H1 (cell line): ENCODE data around the gene AHCY. TPM values are rescaled to one million over a fixed set of nuclear protein-coding genes. Genes with fewer than 3 reads are reported as not detected.

Experiments
- CTCF ChIA-PET: fragments of 300-600 bp; sonication (Branson Sonifier 250); formaldehyde crosslinking; loops from one replicate; lab custom pipeline; 2021; ENCODE audit not compliant: partially characterized antibody; lab: Charles Lee
- POLR2A ChIA-PET: fragments of 300-600 bp; sonication (Branson Sonifier 250); formaldehyde crosslinking; loops from one replicate; lab custom pipeline; 2021; ENCODE audit warnings: inconsistent platforms; ENCODE audit not compliant: partially characterized antibody; lab: Charles Lee
- DNase-seq, 2 experiments: peaks; one replicate each; pipeline versions ENCODE4 v3.0.0 to v3.0.0-alpha.2; 2010 to 2022; ENCODE audit warnings: low spot score in 2 of 2, low read depth in 1 of 2, mixed read lengths in 1 of 2
- FAIRE-seq: peaks from 2 replicates; lab custom pipeline; 2011; peaks lifted over from hg19 to GRCh38; lab: Jason Lieb, UNC
- H2AFZ ChIP-seq: 2 replicates; pipeline ENCODE4 v1.8.1; 2012; ENCODE audit warnings: low read length, inconsistent platforms
- H2AK5ac ChIP-seq: 2 replicates; pipeline ENCODE4 v1.6.1; 2013; ENCODE audit warnings: low read depth, low read length
- H2BK120ac ChIP-seq: replicated peaks from 2 replicates; pipeline ENCODE3; 2013; ENCODE audit warnings: low read depth, low read length, inconsistent platforms
- H2BK12ac ChIP-seq: 2 replicates; pipeline ENCODE4 v1.6.1; 2013; ENCODE audit warnings: low read depth, low read length
- H2BK15ac ChIP-seq: 2 replicates; pipeline ENCODE4 v1.6.1; 2013; ENCODE audit warnings: low read length
- H2BK20ac ChIP-seq: 2 replicates; pipeline ENCODE4 v1.6.1; 2013; ENCODE audit warnings: low read length
- H2BK5ac ChIP-seq: 2 replicates; pipeline ENCODE4 v1.6.1; 2013; ENCODE audit warnings: low read depth, low read length
- H3K14ac ChIP-seq: 2 replicates; pipeline ENCODE4 v1.6.1; 2013; ENCODE audit warnings: inconsistent platforms; ENCODE audit not compliant: insufficient read length
- H3K18ac ChIP-seq: 2 replicates; pipeline ENCODE4 v1.6.1; 2013; ENCODE audit warnings: low read length; ENCODE audit errors: extremely low read depth
- H3K23ac ChIP-seq: 2 replicates; pipeline ENCODE4 v1.6.1; 2013; ENCODE audit warnings: inconsistent platforms; ENCODE audit not compliant: insufficient read length
- H3K23me2 ChIP-seq: 2 replicates; pipeline ENCODE4 v1.6.1; 2013; ENCODE audit warnings: low read depth, low read length
- H3K27ac ChIP-seq: 2 replicates; pipeline ENCODE4 v1.6.1; 2011; ENCODE audit warnings: low read depth, low read length, inconsistent platforms
- H3K27me3 ChIP-seq, 4 experiments: replicated peaks in 1 of 4; 1 replicate in 1 of 4; 2 replicates in 3 of 4; pipeline versions ENCODE4 v1.6.1 to v1.8.1; 2011 to 2013; ENCODE audit warnings: low read length in 3 of 4, mild to moderate bottlenecking in 3 of 4, inconsistent platforms in 2 of 4, mixed read lengths in 2 of 4, moderate library complexity in 1 of 4; ENCODE audit not compliant: control insufficient read depth in 3 of 4, insufficient read depth in 3 of 4; ENCODE audit errors: extremely low read depth in 1 of 4
- H3K36me3 ChIP-seq, 4 experiments: 2 replicates each; pipeline versions ENCODE4 v1.6.1 to v1.8.1; 2011 to 2013; ENCODE audit warnings: mild to moderate bottlenecking in 4 of 4, low read length in 3 of 4, moderate library complexity in 2 of 4, control low read depth in 1 of 4, inconsistent platforms in 1 of 4; ENCODE audit not compliant: insufficient read depth in 4 of 4, control insufficient read depth in 2 of 4
- H3K4ac ChIP-seq: replicated peaks from 2 replicates; pipeline ENCODE3; 2013; ENCODE audit warnings: low read length, low read depth, mixed read lengths, inconsistent platforms; ENCODE audit not compliant: insufficient read length
- H3K4me1 ChIP-seq, 4 experiments: replicated peaks in 1 of 4; 1 replicate in 1 of 4; 2 replicates in 3 of 4; pipeline versions ENCODE4 v1.6.1 to v1.8.1; 2011 to 2013; ENCODE audit warnings: low read length in 3 of 4, inconsistent platforms in 2 of 4, mixed read lengths in 1 of 4; ENCODE audit not compliant: insufficient read depth in 4 of 4, control insufficient read depth in 3 of 4
- H3K4me2 ChIP-seq, 2 experiments: 2 replicates each; pipeline versions ENCODE4 v1.6.1 to v1.8.1; 2011 to 2013; ENCODE audit warnings: low read depth in 2 of 2, low read length in 2 of 2, control low read depth in 1 of 2, inconsistent platforms in 1 of 2, mild to moderate bottlenecking in 1 of 2; ENCODE audit not compliant: insufficient read depth in 1 of 2
- H3K4me3 ChIP-seq, 4 experiments: fragments of 200-600, 300-600 bp in 1 of 4; sonication (generic), shearing (Covaris generic), sonication (Bioruptor Twin) in 1 of 4; 2 replicates each; pipeline versions ENCODE4 v1.5.1 to v1.8.1; 2011 to 2016; ENCODE audit warnings: low read length in 4 of 4, low read depth in 3 of 4, control low read depth in 2 of 4, inconsistent platforms in 2 of 4, mild to moderate bottlenecking in 2 of 4, mixed read lengths in 1 of 4, moderate library complexity in 1 of 4; ENCODE audit not compliant: insufficient read depth in 2 of 4; ENCODE audit errors: extremely low read depth in 1 of 4
- H3K56ac ChIP-seq: replicated peaks from 2 replicates; pipeline ENCODE3; 2013; ENCODE audit warnings: low read depth, mild to moderate bottlenecking, mixed read lengths, low read length, inconsistent platforms; ENCODE audit not compliant: insufficient read length
- H3K79me1 ChIP-seq: 2 replicates; pipeline ENCODE4 v1.6.1; 2013; ENCODE audit warnings: low read depth, low read length, control low read depth
- H3K79me2 ChIP-seq, 2 experiments: 2 replicates each; pipeline versions ENCODE4 v1.6.1 to v1.8.1; 2012 to 2013; ENCODE audit warnings: low read length in 2 of 2, mild to moderate bottlenecking in 2 of 2, inconsistent platforms in 1 of 2; ENCODE audit not compliant: insufficient read depth in 2 of 2, control insufficient read depth in 1 of 2
- H3K9ac ChIP-seq, 4 experiments: replicated peaks in 1 of 4; 1 replicate in 1 of 4; 2 replicates in 3 of 4; pipeline versions ENCODE4 v1.6.1 to v1.8.1; 2011 to 2013; ENCODE audit warnings: low read depth in 3 of 4, low read length in 3 of 4, control low read depth in 2 of 4, mild to moderate bottlenecking in 2 of 4, moderate library complexity in 2 of 4, inconsistent platforms in 1 of 4; ENCODE audit errors: extremely low read depth in 1 of 4
- H3K9me3 ChIP-seq, 2 experiments: 2 replicates each; pipeline versions ENCODE4 v1.6.1 to v1.8.1; 2012 to 2013; ENCODE audit warnings: mild to moderate bottlenecking in 2 of 2, moderate library complexity in 2 of 2, control low read depth in 1 of 2, inconsistent platforms in 1 of 2, low read depth in 1 of 2, low read length in 1 of 2, mixed read lengths in 1 of 2; ENCODE audit not compliant: insufficient read depth in 2 of 2
- H4K20me1 ChIP-seq, 2 experiments: replicated peaks in 1 of 2; 2 replicates each; pipeline versions ENCODE3 to v1.8.1; 2011 to 2013; ENCODE audit warnings: inconsistent platforms in 2 of 2, low read length in 2 of 2, mild to moderate bottlenecking in 1 of 2; ENCODE audit not compliant: insufficient read depth in 2 of 2, control insufficient read depth in 1 of 2
- H4K5ac ChIP-seq: 2 replicates; pipeline ENCODE4 v1.6.1; 2013; ENCODE audit warnings: low read length, low read depth, mixed read lengths, inconsistent platforms; ENCODE audit not compliant: insufficient read length
- H4K8ac ChIP-seq: 2 replicates; pipeline ENCODE4 v1.8.0; 2013; ENCODE audit warnings: mild to moderate bottlenecking, moderate library complexity, low read length, inconsistent platforms; ENCODE audit not compliant: insufficient read depth; ENCODE audit errors: extremely low read depth
- H4K91ac ChIP-seq: replicated peaks from 2 replicates; pipeline ENCODE3; 2013; ENCODE audit warnings: low read length, mixed read lengths, inconsistent platforms; ENCODE audit not compliant: insufficient read length
- JUND ChIP-seq: IDR thresholded peaks from 2 replicates; pipeline ENCODE4 v1.6.1; 2011; ENCODE audit warnings: mild to moderate bottlenecking, improper control_type of control experiment, low read length
- SP2 ChIP-seq: IDR thresholded peaks from 2 replicates; pipeline ENCODE4 v1.6.1; 2012; ENCODE audit warnings: mild to moderate bottlenecking, low read length, inconsistent platforms
- WGBS, 2 experiments: shearing (Covaris generic) in 1 of 2; methylation state at CpG; one replicate each; pipeline versions ENCODE4 v1.1.6 to v1.1.7; 2013 to 2015; ENCODE audit warnings: low lambda C conversion rate in 2 of 2, mixed read lengths in 2 of 2, inconsistent platforms in 1 of 2, low coverage in 1 of 2, missing lambda C conversion rate in 1 of 2; ENCODE audit not compliant: insufficient replicate concordance in 2 of 2, insufficient coverage in 1 of 2, insufficient read length in 1 of 2; ENCODE audit errors: extremely low coverage in 1 of 2, missing lambda C conversion rate in 1 of 2; 5-methylcytosine and 5-hydroxymethylcytosine counted together
- polyA plus RNA-seq, 7 experiments: library from polyadenylated mRNA; depleted of rRNA in 3 of 7; stranded (reverse) in 5 of 7; unstranded in 2 of 7; fragments of >200 nt in 5 of 7; fragments of 200-250 nt in 2 of 7; gene quantifications; 1 replicate in 5 of 7; 2 replicates in 1 of 7; 4 replicates in 1 of 7; pipeline versions ENCODE4 v1.2.1 to v1.2.3, GENCODE V29; 2011 to 2013; ENCODE audit warnings: missing spikeins in 2 of 7, mixed read lengths in 2 of 7
- total RNA-seq: library from RNA; stranded (reverse); fragmentation: NEBNext Ultra II Directional; extraction: Animal tissue kit (Norgen Biotek cat#: 25700); gene quantifications from 2 replicates; pipeline ENCODE4 v1.2.1, GENCODE V29; 2021

The AHCY gene
- total and polyA plus RNA-seq, 2 of the 8 experiments (the other 6 are each of a cell fraction or from before 2014, with no cell fraction given), result 404 to 638 TPM

DNA sequence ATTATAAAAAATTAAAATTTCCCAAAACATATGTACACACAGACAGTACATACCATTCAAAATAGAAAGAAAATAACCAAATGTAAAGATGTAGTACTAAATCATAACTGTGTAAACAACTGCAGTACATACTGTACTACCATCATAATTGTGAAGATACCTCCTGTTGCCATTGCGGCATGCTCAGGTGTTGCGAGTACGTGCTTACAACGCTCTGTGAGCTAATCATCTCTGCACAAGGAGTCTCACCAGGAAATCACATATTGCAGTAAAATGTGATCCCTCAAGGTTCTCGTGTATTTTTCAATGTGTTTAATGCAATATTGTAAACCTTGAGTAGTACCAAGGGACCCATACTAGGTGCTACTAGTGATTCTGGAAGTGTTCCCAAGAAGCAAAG is 39.0 kb downstream of the AHCY start:
- no peak overlapping the region for H3K56ac ChIP-seq
- no peak for FAIRE-seq
- no peak overlapping the region for H2BK12ac ChIP-seq
- no peak overlapping the region for H2BK15ac ChIP-seq
- H2AFZ ChIP-seq, result no peak overlapping the region
- H3K4me2 ChIP-seq, result no peak overlapping the region
- TF ChIP-seq JUND, result no peak
- no peak for TF ChIP-seq SP2
- no peak overlapping the region for H4K91ac ChIP-seq
- DNase-seq, result no peak
- H3K79me1 ChIP-seq, result no peaks in the 10 kb centered on the region
- H3K9me3 ChIP-seq, result no peaks in the 10 kb centered on the region
- H3K36me3 ChIP-seq, result no peaks in the 10 kb centered on the region
- no peak overlapping the region for H2BK120ac ChIP-seq
- peaks cover 4% of the 10 kb centered on the region; the same call in 1 of the 2 replicates for H3K23me2 ChIP-seq
- H4K5ac ChIP-seq, result no peak overlapping the region
- no peak overlapping the region for H3K14ac ChIP-seq
- POLR2A ChIA-PET, result interaction anchor here (0.9 to 1.6 kb wide), 2 partner anchors 9 to 83 kb away, joined by 3 to 4 read pairs; no protein-coding TSS in a partner anchor
- H3K18ac ChIP-seq, result no peak overlapping the region
- CTCF ChIA-PET, result interaction anchor here (1.6 kb wide), 1 partner anchor 9 kb away, joined by 4 read pairs; no protein-coding TSS in a partner anchor
- H3K4ac ChIP-seq, result no peak overlapping the region
- WGBS, 2 experiments, result 96% methylated on average over 5 of the region's 5 CpGs; no CpG with 5 or more reads in 1 of the 2 experiments
- H3K27me3 ChIP-seq, result 0 out of 7 replicates have a peak, but pooled peaks cover 0 to 2% (median 0%) of the 10 kb centered on the region in 4 experiments
- H4K8ac ChIP-seq, result no peak overlapping the region
- H3K9ac ChIP-seq, result no peak overlapping the region
- H4K20me1 ChIP-seq, result peaks cover 0 to 2% of the 10 kb centered on the region in 2 experiments
- no peak overlapping the region for H2AK5ac ChIP-seq
- no peak overlapping the region for H2BK5ac ChIP-seq
- H3K79me2 ChIP-seq, result no peaks in the 10 kb centered on the region
- no peak overlapping the region for H3K4me3 ChIP-seq
- H3K27ac ChIP-seq, result no peak overlapping the region
- H3K23ac ChIP-seq, result no peak overlapping the region
- H2BK20ac ChIP-seq, result no peak overlapping the region
- no peaks in the 10 kb centered on the region for H3K4me1 ChIP-seq
